ENCODE results near the gene BAIAP2L2.

- TF ChIP-seq, protein P1, sequence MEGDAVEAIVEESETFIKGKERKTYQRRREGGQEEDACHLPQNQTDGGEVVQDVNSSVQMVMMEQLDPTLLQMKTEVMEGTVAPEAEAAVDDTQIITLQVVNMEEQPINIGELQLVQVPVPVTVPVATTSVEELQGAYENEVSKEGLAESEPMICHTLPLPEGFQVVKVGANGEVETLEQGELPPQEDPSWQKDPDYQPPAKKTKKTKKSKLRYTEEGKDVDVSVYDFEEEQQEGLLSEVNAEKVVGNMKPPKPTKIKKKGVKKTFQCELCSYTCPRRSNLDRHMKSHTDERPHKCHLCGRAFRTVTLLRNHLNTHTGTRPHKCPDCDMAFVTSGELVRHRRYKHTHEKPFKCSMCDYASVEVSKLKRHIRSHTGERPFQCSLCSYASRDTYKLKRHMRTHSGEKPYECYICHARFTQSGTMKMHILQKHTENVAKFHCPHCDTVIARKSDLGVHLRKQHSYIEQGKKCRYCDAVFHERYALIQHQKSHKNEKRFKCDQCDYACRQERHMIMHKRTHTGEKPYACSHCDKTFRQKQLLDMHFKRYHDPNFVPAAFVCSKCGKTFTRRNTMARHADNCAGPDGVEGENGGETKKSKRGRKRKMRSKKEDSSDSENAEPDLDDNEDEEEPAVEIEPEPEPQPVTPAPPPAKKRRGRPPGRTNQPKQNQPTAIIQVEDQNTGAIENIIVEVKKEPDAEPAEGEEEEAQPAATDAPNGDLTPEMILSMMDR (IDR thresholded peaks at IDR 0.05), result no peak
- no peak for TF ChIP-seq POLR2A (IDR thresholded peaks at IDR 0.05)
These were observed 17.4 kb upstream of the BAIAP2L2 start for GRCh38 chr22:38127869-38128268.
